GM12892 (cell line): ENCODE results near the gene NECAP2.
"Not testable (repeated sequence)": the region's sequence is repeated elsewhere in the genome, so short reads cannot be mapped to it uniquely, and the experiment has no call there.

Source experiments
- POLR2A ChIP-seq: IDR thresholded peaks from 2 replicates; pipeline ENCODE4 v1.6.1; 2011; ENCODE audit warnings: low read depth, low read length, control low read depth
- POLR2AphosphoS5 ChIP-seq: IDR thresholded peaks from 2 replicates; pipeline ENCODE4 v1.6.1; 2011; ENCODE audit warnings: low read depth, low read length, control low read depth
- TAF1 ChIP-seq: IDR thresholded peaks from 2 replicates; pipeline ENCODE4 v1.6.1; 2011; ENCODE audit warnings: low read depth, mild to moderate bottlenecking, control low read depth, low read length, borderline replicate concordance

DNA sequence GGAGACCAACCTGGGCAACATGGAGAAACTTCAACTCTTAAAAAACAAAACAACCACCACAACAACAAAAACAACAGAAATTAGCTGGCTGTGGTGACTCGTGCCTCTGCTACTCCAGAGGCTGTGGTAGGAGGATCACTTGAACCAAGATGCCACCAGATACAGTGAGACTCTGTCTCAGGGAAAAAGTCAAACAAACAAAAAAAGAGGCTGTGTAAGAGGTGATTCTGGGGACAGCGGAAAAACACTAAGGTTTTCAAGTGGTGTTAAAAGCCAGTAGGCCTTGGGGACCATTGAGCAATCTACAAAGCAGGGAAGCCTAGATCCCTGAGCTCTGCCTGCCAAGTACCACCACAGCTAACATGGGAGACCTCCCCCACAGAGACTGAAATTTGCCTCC, 65.3 kb downstream of the NECAP2 start:
- not testable (repeated sequence) for TF ChIP-seq POLR2A, POLR2AphosphoS5, TAF1
